ENCODE data around the gene NOTCH3. TPM values are rescaled to one million over a fixed set of nuclear protein-coding genes. Genes with fewer than 3 reads are reported as not detected.

The NOTCH3 gene
- total RNA-seq, 1 donor = 51.8 TPM

DNA sequence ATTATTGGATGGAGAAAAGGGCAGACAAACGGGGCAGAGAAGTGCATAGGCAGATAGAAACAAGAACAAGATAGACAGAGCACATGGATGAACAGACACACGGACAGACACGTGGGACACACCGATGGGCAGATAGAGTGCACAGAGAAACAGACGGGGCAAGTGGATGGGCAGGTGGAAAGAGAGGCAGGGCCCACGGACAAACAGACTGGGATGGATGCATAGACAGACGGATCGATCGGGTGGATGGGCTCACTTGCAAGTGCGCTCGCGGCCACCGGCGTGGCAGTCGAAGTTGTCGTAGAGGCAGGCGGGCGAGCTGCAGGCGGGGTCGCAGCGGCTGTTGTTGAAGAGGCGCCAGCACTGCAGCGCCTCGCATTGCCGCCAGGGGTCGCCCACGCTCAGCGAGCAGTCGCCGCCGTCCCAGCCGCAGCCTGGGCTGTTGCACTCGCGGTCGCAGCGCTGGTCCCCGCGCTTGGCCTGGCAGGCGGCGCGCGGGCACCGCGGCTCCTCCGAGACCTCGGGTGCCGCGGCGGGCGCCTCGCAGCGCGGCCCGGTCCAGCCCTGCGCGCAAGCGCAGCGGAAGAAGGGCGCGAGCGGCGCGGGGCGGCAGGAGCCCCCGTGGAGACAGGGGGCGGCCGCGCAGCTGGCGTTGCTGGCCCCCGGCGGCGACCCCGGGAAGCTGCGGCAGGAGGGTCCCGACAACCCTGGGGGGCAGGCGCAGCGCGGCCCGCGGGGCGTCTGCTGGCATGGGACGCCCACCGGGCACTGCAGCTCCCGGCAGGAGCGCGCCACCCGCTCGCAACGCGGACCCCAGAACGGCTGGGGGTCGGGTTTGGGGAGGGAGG lies 23.3 kb downstream of the NOTCH3 start:
- H3K4me3 ChIP-seq (ENCODE audit: insufficient read depth, low read length) = peak overlapping the region; percentile 22
- H3K4me2 ChIP-seq (ENCODE audit: insufficient read depth, low read length) = no peak overlapping the region
- peaks cover 17% of the 10 kb centered on the region for H4K20me1 ChIP-seq (ENCODE audit: insufficient read depth, low read length)
- no peaks in the 10 kb centered on the region for H3K4me1 ChIP-seq (ENCODE audit: insufficient read depth, low read length)
- TF ChIP-seq, protein P1, sequence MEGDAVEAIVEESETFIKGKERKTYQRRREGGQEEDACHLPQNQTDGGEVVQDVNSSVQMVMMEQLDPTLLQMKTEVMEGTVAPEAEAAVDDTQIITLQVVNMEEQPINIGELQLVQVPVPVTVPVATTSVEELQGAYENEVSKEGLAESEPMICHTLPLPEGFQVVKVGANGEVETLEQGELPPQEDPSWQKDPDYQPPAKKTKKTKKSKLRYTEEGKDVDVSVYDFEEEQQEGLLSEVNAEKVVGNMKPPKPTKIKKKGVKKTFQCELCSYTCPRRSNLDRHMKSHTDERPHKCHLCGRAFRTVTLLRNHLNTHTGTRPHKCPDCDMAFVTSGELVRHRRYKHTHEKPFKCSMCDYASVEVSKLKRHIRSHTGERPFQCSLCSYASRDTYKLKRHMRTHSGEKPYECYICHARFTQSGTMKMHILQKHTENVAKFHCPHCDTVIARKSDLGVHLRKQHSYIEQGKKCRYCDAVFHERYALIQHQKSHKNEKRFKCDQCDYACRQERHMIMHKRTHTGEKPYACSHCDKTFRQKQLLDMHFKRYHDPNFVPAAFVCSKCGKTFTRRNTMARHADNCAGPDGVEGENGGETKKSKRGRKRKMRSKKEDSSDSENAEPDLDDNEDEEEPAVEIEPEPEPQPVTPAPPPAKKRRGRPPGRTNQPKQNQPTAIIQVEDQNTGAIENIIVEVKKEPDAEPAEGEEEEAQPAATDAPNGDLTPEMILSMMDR (IDR thresholded peaks at IDR 0.05; ENCODE audit: extremely low read depth, low read depth, low read length) = peak; percentile 76
- DNase-seq (ENCODE audit: insufficient read length, low spot score, missing footprints) = peak; percentile 99
- H3K9me3 ChIP-seq (ENCODE audit: low read depth, low read length) = no peaks in the 10 kb centered on the region
- peak overlapping the region; percentile 53 for H3K27ac ChIP-seq (ENCODE audit: low read depth, low read length)
- peaks cover 6% of the 10 kb centered on the region for H3K79me2 ChIP-seq (ENCODE audit: insufficient read depth, low read length)
- H3K27me3 ChIP-seq (ENCODE audit: insufficient read depth, low read length) = no peaks in the 10 kb centered on the region
- peaks cover 57% of the 10 kb centered on the region for H3K36me3 ChIP-seq (ENCODE audit: insufficient read depth, low read length)
- H2AFZ ChIP-seq (ENCODE audit: low read length) = peak overlapping the region; percentile 35

DNA sequence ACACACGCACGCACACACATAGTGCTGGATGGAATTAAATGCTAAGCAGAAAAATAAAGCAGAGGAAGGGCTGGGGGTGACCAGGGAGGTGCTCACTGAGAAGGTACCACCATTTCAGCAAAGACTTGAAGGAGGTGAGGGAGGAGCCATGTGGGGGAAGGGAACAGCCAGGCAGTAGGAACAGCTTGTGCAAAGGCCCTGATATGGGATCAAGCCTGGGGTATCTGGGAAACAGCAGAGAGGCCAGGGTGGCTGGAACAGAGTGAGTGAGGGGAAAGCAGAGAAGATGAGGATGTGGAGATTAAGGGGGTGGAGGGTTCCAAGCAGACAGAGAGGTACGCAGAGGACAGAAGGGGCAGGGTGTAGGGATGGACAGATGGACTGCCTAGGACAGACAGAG lies 25.2 kb downstream of the NOTCH3 start:
- TF ChIP-seq, protein P1 (IDR thresholded peaks at IDR 0.05; ENCODE audit: extremely low read depth, low read depth, low read length) = no peak
- no peaks in the 10 kb centered on the region for H3K4me1 ChIP-seq (ENCODE audit: insufficient read depth, low read length)
- peaks cover 6% of the 10 kb centered on the region for H3K79me2 ChIP-seq (ENCODE audit: insufficient read depth, low read length)
- no peaks in the 10 kb centered on the region for H3K9me3 ChIP-seq (ENCODE audit: low read depth, low read length)
- peaks cover 14% of the 10 kb centered on the region for H4K20me1 ChIP-seq (ENCODE audit: insufficient read depth, low read length)
- H2AFZ ChIP-seq (ENCODE audit: low read length) = no peak overlapping the region
- no peak overlapping the region for H3K27ac ChIP-seq (ENCODE audit: low read depth, low read length)
- no peaks in the 10 kb centered on the region for H3K27me3 ChIP-seq (ENCODE audit: insufficient read depth, low read length)
- DNase-seq (ENCODE audit: insufficient read length, low spot score, missing footprints) = peak; percentile 25
- no peak overlapping the region for H3K4me3 ChIP-seq (ENCODE audit: insufficient read depth, low read length)
- no peak overlapping the region for H3K4me2 ChIP-seq (ENCODE audit: insufficient read depth, low read length)
- peaks cover 61% of the 10 kb centered on the region for H3K36me3 ChIP-seq (ENCODE audit: insufficient read depth, low read length)

DNA sequence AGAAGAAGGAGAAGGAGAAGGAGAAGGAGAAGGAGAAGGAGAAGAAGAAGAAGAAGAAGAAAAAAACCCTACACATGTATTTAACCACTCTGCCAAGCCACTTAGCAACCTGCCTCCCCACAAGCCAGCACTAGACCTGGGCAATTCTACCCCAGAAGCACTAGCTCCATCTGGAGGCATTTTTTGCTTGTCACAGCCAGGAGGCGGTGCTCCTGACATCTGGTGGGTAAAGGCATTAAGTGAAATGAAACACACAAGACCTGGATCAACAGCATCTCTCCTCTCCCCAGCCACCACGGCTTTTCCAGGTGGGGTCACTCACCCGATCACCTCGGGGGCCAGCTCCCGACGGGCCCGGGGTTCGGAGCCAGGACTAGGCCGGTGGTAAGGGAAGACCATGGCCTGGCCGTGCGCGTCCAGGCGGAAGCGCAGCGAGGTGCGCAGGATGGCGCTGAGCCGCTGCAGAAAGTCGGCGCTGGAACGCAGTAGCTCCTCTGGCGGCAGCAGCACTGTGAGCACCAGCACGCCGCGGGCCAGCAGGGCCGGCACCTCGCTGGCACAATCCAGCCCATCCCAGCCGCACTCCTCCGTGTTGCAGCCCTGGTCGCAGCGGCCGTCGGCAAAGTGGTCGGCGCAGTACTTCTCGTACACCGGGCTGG lies 26.9 kb downstream of the NOTCH3 start:
- peak; percentile 66 for DNase-seq (ENCODE audit: insufficient read length, low spot score, missing footprints)
- H4K20me1 ChIP-seq (ENCODE audit: insufficient read depth, low read length) = peaks cover 5% of the 10 kb centered on the region
- H3K9me3 ChIP-seq (ENCODE audit: low read depth, low read length) = no peaks in the 10 kb centered on the region

More for the DNA sequence above, 26.9 kb downstream of the NOTCH3 start:
- no peak overlapping the region for H3K4me3 ChIP-seq (ENCODE audit: insufficient read depth, low read length)
- peaks cover 65% of the 10 kb centered on the region for H3K36me3 ChIP-seq (ENCODE audit: insufficient read depth, low read length)
- H3K27me3 ChIP-seq (ENCODE audit: insufficient read depth, low read length) = no peaks in the 10 kb centered on the region
- H2AFZ ChIP-seq (ENCODE audit: low read length) = no peak overlapping the region
- TF ChIP-seq, protein P1 (IDR thresholded peaks at IDR 0.05; ENCODE audit: extremely low read depth, low read depth, low read length) = peak; percentile 10
- H3K4me1 ChIP-seq (ENCODE audit: insufficient read depth, low read length) = no peaks in the 10 kb centered on the region
- H3K79me2 ChIP-seq (ENCODE audit: insufficient read depth, low read length) = peaks cover 6% of the 10 kb centered on the region
- no peak overlapping the region for H3K27ac ChIP-seq (ENCODE audit: low read depth, low read length)
- no peak overlapping the region for H3K4me2 ChIP-seq (ENCODE audit: insufficient read depth, low read length)

Data from osteoblast (primary cell).